Neuronal stem cell (in vitro differentiated cells): ENCODE measurements around the gene DMRT3.

ENCODE experiments used
- DNase-seq: peaks from one replicate; pipeline ENCODE4 v3.0.0-alpha.2; 2013; ENCODE audit warnings: low spot score
- H2AFZ ChIP-seq: one replicate; pipeline ENCODE4 v1.6.1; 2013; ENCODE audit warnings: mild to moderate bottlenecking, low read length, inconsistent platforms
- H2AK5ac ChIP-seq: 2 replicates; pipeline ENCODE4 v1.6.1; 2013; ENCODE audit warnings: low read depth, mild to moderate bottlenecking, inconsistent platforms, low read length, moderate library complexity, mixed read lengths
- H2BK120ac ChIP-seq: 2 replicates; pipeline ENCODE4 v1.6.1; 2013; ENCODE audit warnings: low read depth, mild to moderate bottlenecking, inconsistent platforms, low read length, moderate library complexity, mixed read lengths
- H2BK12ac ChIP-seq: one replicate; pipeline ENCODE4 v1.6.1; 2013; ENCODE audit warnings: low read length, inconsistent platforms
- H2BK15ac ChIP-seq: 2 replicates; pipeline ENCODE4 v1.6.1; 2013; ENCODE audit warnings: mild to moderate bottlenecking, low read length, inconsistent platforms, mixed read lengths
- H2BK5ac ChIP-seq: one replicate; pipeline ENCODE4 v1.6.1; 2013; ENCODE audit warnings: inconsistent platforms, mild to moderate bottlenecking, low read length, moderate library complexity
- H3K14ac ChIP-seq: one replicate; pipeline ENCODE4 v1.6.1; 2013; ENCODE audit warnings: low read length, inconsistent platforms
- H3K18ac ChIP-seq: 2 replicates; pipeline ENCODE4 v1.6.1; 2013; ENCODE audit warnings: low read length, inconsistent platforms
- H3K23ac ChIP-seq: 2 replicates; pipeline ENCODE4 v1.6.1; 2013; ENCODE audit warnings: low read depth, mild to moderate bottlenecking, mixed read lengths, low read length, inconsistent platforms; ENCODE audit not compliant: poor library complexity
- H3K27ac ChIP-seq: replicated peaks from 3 replicates; pipeline ENCODE4 v1.5.1; 2013; ENCODE audit warnings: low read length, inconsistent platforms
- H3K27me3 ChIP-seq, 3 experiments: 2 replicates each; pipeline ENCODE4 v1.6.1; 2013; ENCODE audit warnings: low read length in 3 of 3, mild to moderate bottlenecking in 2 of 3, inconsistent platforms in 1 of 3, low read depth in 1 of 3, mixed read lengths in 1 of 3, moderate library complexity in 1 of 3; ENCODE audit not compliant: control insufficient read depth in 3 of 3, insufficient read depth in 3 of 3
- H3K36me3 ChIP-seq, 2 donors: replicated peaks in 1 of 2; 2 replicates each; pipeline ENCODE4 v1.6.1; 2013; ENCODE audit warnings: low read length in 2 of 2; ENCODE audit not compliant: control insufficient read depth in 2 of 2, insufficient read depth in 2 of 2
- H3K4ac ChIP-seq: 2 replicates; pipeline ENCODE4 v1.6.1; 2013; ENCODE audit warnings: inconsistent platforms, mild to moderate bottlenecking, low read length, moderate library complexity
- H3K4me1 ChIP-seq, 2 donors: 1 replicate in 1 of 2; 2 replicates in 1 of 2; pipeline ENCODE4 v1.6.1; 2013; ENCODE audit warnings: low read length in 2 of 2, low read depth in 1 of 2; ENCODE audit not compliant: control insufficient read depth in 2 of 2, insufficient read depth in 1 of 2
- H3K4me2 ChIP-seq: one replicate; pipeline ENCODE4 v1.6.1; 2013; ENCODE audit warnings: mild to moderate bottlenecking, low read length, inconsistent platforms; ENCODE audit not compliant: insufficient read depth, poor library complexity, severe bottlenecking
- H3K4me3 ChIP-seq, 2 donors: 2 replicates each; pipeline ENCODE4 v1.5.1; 2013; ENCODE audit warnings: low read length in 2 of 2, mild to moderate bottlenecking in 2 of 2, inconsistent platforms in 1 of 2, moderate library complexity in 1 of 2
- H3K79me1 ChIP-seq: one replicate; pipeline ENCODE4 v1.6.1; 2013; ENCODE audit warnings: low read depth, mild to moderate bottlenecking, inconsistent platforms, low read length, moderate library complexity
- H3K9ac ChIP-seq: one replicate; pipeline ENCODE4 v1.6.1; 2013; ENCODE audit warnings: mild to moderate bottlenecking, low read depth, low read length, inconsistent platforms; ENCODE audit not compliant: poor library complexity
- H3K9me3 ChIP-seq, 2 donors: replicated peaks in 1 of 2; 2 replicates each; pipeline versions ENCODE3 to v1.6.1; 2013; ENCODE audit warnings: low read length in 2 of 2, mild to moderate bottlenecking in 2 of 2, inconsistent platforms in 1 of 2, low read depth in 1 of 2, mixed read lengths in 1 of 2, moderate library complexity in 1 of 2; ENCODE audit not compliant: control insufficient read depth in 2 of 2, insufficient read depth in 1 of 2
- H4K8ac ChIP-seq: one replicate; pipeline ENCODE4 v1.6.1; 2013; ENCODE audit warnings: low read depth, mild to moderate bottlenecking, inconsistent platforms, low read length, moderate library complexity
- H4K91ac ChIP-seq: one replicate; pipeline ENCODE4 v1.6.1; 2013; ENCODE audit warnings: low read length, low read depth, mild to moderate bottlenecking, inconsistent platforms; ENCODE audit not compliant: poor library complexity
- WGBS, 2 donors: extraction: QIAGEN DNeasy Blood & Tissue Kit; methylation state at CpG; one replicate each; pipeline ENCODE4 v1.1.7; 2013; ENCODE audit warnings: missing lambda C conversion rate in 2 of 2, mixed read lengths in 1 of 2; ENCODE audit not compliant: insufficient read length in 2 of 2, insufficient replicate concordance in 1 of 2; ENCODE audit errors: extremely low coverage in 2 of 2; 5-methylcytosine and 5-hydroxymethylcytosine counted together

The DMRT3 gene

DNA sequence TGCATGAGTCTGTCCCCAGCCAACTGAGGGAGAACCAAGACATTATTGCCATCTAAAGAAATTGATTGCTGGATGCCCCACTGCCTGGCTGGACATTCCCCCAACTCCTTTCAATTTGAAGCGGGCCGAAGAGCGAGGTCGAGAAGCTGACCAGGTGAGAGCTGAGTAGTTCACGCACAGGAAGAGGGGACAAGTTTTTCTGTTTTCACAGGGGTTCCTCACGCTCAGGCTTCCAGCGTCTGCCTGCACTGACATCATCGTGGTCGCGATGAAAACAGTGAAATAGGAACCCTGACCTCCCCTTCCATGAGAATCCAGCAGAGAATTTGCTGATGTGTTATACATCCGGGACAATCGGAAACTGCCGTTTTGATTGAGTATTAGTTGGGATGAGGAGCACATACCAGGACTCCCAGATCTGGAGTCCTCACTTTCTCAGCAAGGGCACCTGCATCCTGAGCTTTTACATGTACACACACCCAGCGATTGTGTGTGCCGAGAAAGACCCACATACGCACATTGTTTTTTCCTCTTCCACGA lies 3.1 kb upstream of the DMRT3 start:
- no peak for DNase-seq
- Histone ChIP-seq H3K27ac (peak overlapping the region; percentile 75), H3K4me3 (no peak overlapping the region), H3K4me1 (peaks cover 0 to 43% of the 10 kb centered on the region in 2 donors), H3K4ac (no peak overlapping the region), H3K79me1 (peaks cover 1% of the 10 kb centered on the region), H3K36me3 (no peaks in the 10 kb centered on the region), H3K14ac (no peak overlapping the region), H3K9me3 (peaks cover 0 to 18% of the 10 kb centered on the region in 2 donors), H3K23ac (no peak overlapping the region), H4K8ac (peak overlapping the region; percentile 23), H3K18ac (peak overlapping the region; percentile 99), H2AFZ (peak overlapping the region; percentile 93), H2AK5ac (peak overlapping the region; percentile 97), H2BK15ac (peak overlapping the region; percentile 76), H3K27me3 (peaks cover 26 to 99% (median 81%) of the 10 kb centered on the region in 3 experiments), H2BK12ac (peak overlapping the region; percentile 50), H2BK5ac (peak overlapping the region; percentile 69), H4K91ac (peak overlapping the region; percentile 22), H3K9ac (peak overlapping the region; percentile 50), H3K4me2 (peak overlapping the region; percentile 28), H2BK120ac (peak overlapping the region; percentile 92)
- no CpG with 5 or more reads among the region's 17 CpGs for WGBS, 2 donors

DNA sequence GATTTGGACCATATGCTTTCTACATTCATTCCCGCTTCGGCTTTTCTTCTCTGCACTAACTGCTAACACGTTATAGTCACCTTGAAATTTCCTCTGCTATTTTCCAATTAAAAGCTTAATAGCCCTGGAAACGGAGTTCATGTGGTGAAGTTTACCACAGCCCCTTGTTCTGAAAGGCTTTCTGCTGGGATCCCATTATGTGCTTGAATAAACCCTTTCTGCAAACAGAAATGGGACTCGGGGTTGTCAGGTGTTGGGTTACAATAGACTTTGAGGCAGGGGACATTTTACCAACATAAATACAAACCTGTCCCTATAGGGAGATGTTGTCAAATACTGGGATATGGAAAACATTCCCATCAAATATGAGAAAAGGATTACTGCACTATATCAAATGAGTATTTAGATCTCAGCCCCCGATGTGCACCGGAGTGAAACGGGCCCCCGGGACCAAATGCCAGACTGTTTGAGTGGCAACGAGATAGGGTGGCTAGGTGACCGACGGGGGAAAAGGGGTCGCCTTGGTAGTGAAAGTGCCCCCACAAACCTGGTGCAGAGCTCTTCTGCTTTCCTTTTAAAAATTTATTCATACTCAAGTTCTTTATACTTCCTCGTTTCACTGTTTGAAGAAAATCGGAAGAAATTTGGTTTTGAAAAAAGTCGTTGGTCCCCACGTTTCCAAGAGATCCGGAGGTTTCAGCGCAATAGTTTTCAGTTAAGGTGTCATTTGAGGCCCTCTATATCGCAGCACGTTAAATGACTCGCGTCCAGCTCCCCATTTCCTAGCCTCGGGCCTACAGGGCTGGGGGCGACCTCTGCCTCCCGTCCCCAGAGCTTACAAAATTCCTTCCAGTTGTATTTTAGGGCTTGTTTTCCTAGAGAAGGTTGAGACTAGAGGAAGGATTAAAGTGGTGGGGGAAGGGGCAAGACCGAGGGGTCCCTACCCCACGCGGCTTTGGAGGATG lies 2.1 kb upstream of the DMRT3 start:
- Histone ChIP-seq H3K27me3 (peaks cover 26 to 99% (median 84%) of the 10 kb centered on the region in 3 experiments), H3K4me2 (peak overlapping the region; percentile 48), H2BK120ac (peak overlapping the region; percentile 92), H3K4me1 (peaks cover 0 to 43% of the 10 kb centered on the region in 2 donors), H3K36me3 (no peaks in the 10 kb centered on the region), H3K9ac (no peak overlapping the region), H3K23ac (no peak overlapping the region), H2BK15ac (peak overlapping the region; percentile 51), H2BK5ac (peak overlapping the region; percentile 77), H3K4me3 (no peak overlapping the region), H2AK5ac (no peak overlapping the region), H3K27ac (peak overlapping the region; percentile 75), H2AFZ (no peak overlapping the region), H4K91ac (no peak overlapping the region), H4K8ac (no peak overlapping the region), H2BK12ac (peak overlapping the region; percentile 82), H3K14ac (no peak overlapping the region), H3K79me1 (peaks cover 1% of the 10 kb centered on the region), H3K9me3 (peaks cover 0 to 18% of the 10 kb centered on the region in 2 donors), H3K18ac (peak overlapping the region; percentile 95), H3K4ac (no peak overlapping the region)
- peak; percentile 90 for DNase-seq
- no CpG with 5 or more reads among the region's 29 CpGs for WGBS, 2 donors

DNA sequence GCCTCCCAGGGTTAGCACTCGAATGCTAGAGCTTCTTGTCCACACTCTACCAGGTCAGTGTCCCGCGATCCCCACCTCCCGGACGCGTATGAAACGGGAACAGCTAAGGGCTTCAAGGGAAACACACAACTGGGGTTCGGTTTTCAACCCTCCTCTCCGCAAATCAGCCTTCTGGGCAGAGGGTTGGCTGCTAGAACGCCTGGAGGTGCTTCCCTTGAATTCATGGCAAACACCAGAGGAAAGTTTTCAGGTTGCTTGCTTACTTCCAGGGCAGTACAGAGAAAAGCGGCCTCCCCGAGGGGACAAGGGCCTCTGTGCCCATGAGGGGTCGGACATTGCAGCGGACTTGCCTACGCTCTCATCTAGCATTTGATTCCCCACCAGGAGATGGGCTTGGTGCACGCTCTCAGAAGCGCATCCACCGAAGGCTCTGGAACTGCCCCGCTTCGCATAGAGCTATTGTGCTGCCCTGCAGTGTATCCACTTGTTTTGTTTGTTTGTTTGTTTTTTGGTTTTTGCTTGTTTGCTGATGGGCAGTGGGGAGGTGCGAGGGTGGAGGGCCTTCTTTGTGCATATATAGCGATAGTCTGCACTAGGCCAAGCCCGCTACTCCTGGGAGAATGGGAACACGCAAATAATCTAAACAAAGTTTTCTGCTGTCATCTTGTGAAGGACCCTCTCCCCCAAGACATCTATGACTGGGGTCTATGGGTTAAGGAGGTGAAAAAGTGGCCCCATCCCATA lies 1.3 kb upstream of the DMRT3 start:
- no peaks in the 10 kb centered on the region for H3K36me3 ChIP-seq
- no peak overlapping the region for H3K23ac ChIP-seq
- H3K27ac ChIP-seq: no peak overlapping the region
- WGBS, 2 donors: no CpG with 5 or more reads among the region's 24 CpGs
- peak overlapping the region; percentile 92 for H2BK120ac ChIP-seq
- peak overlapping the region; percentile 36 for H3K4me2 ChIP-seq
- H4K8ac ChIP-seq: no peak overlapping the region
- no peak overlapping the region for H4K91ac ChIP-seq
- no peak overlapping the region for H3K4ac ChIP-seq
- peaks cover 0 to 39% of the 10 kb centered on the region in 2 donors for H3K4me1 ChIP-seq
- no peak overlapping the region for H2AFZ ChIP-seq
- DNase-seq: no peak
- H3K79me1 ChIP-seq: no peaks in the 10 kb centered on the region
- peak overlapping the region; percentile 44 for H2AK5ac ChIP-seq
- peak overlapping the region; percentile 77 for H2BK5ac ChIP-seq
- peaks cover 0 to 18% of the 10 kb centered on the region in 2 donors for H3K9me3 ChIP-seq
- H3K4me3 ChIP-seq: no peak overlapping the region
- H2BK15ac ChIP-seq: peak overlapping the region; percentile 51
- no peak overlapping the region for H3K9ac ChIP-seq
- peak overlapping the region; percentile 82 for H2BK12ac ChIP-seq
- peaks cover 17 to 99% (median 83%) of the 10 kb centered on the region in 3 experiments for H3K27me3 ChIP-seq
- H3K14ac ChIP-seq: no peak overlapping the region
- peak overlapping the region; percentile 95 for H3K18ac ChIP-seq
